GM12872 (cell line): ENCODE results near the gene PTMA.

Source experiments
- TF ChIP-seq, protein P1 (sequence below): IDR thresholded peaks from 3 replicates; pipeline ENCODE4 v1.5.1; 2011; ENCODE audit warnings: low read depth, mild to moderate bottlenecking, low read length, moderate library complexity; ENCODE audit not compliant: insufficient read depth

PTMA gene

DNA sequence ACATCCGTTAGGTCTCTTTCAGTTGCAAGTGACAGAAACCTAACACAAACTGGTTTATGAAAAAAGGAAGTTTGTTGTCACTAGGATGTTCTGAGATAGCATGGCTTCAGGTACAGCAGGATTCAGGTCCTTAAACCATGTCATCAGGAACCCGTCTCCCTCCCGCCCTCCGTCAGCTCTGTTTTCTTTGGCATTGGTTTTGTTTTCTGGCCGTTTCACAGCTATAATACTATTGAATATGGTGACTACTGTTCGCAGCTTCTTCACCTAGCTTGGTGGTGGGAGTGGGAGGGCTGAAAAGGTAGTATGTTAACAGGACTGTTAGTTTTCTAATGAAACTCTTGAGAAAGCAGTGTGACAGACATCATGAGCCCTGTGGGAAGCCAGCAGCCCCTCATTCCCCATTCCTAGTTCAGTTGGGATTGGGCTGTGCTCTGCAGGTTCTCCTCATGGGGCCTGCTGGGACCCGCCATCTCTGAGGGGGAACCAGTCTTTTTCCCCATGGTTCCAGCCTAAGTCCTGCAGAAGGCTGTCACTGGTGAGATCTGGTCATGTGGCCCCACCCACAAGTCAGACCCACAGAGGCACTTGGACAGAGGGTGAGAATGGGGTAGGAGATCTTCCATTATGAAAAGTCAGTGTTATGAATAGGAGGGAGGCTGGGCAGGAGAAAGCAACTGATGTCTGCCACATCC is 12.1 kb downstream of the PTMA start:
- TF ChIP-seq, protein P1, sequence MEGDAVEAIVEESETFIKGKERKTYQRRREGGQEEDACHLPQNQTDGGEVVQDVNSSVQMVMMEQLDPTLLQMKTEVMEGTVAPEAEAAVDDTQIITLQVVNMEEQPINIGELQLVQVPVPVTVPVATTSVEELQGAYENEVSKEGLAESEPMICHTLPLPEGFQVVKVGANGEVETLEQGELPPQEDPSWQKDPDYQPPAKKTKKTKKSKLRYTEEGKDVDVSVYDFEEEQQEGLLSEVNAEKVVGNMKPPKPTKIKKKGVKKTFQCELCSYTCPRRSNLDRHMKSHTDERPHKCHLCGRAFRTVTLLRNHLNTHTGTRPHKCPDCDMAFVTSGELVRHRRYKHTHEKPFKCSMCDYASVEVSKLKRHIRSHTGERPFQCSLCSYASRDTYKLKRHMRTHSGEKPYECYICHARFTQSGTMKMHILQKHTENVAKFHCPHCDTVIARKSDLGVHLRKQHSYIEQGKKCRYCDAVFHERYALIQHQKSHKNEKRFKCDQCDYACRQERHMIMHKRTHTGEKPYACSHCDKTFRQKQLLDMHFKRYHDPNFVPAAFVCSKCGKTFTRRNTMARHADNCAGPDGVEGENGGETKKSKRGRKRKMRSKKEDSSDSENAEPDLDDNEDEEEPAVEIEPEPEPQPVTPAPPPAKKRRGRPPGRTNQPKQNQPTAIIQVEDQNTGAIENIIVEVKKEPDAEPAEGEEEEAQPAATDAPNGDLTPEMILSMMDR = no peak

DNA sequence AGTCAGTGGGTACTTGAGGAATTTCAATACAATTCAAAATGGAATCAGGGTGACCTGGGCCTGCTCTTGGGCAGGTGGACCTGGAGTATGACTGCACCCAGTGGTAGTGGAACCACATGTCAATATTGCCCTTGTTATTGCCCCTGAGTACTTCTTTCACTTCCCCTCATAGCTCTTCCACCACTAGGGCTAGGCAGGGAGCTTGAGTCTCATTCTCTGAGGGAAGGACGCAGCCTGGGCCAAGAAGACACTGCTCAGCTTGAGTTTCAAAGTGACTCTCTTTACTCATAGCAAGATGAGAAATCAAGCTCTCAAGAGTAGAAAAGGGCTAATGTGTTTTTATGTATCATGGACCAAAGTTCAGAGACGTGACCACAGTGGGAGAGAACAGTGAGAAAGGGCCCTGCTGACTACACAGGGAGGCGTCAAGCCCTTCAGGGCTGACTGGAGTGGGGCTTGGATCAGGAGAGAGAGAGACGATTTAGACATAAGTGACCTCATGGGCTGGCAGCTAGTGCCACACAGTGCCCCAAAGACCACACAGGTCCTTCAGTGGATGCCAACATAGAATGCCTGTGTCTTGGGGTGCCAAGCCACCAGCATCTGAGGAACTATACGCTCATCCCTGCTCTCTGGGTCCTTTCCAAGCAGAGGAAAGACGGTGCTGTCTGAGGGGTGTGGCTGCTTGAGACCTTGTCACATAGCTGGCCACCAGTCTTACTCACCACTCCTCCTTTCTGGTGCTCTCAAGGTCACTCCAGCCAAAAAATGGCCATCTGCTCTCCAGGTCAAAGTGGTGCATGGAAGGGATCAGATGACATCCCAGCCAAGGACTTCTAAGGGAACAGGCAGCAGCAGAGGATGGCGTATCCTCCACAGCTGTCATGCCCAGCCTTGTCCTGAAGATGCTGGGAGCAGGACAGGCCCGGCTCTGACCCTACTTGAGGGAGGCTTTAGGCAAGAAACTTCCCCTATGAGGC is 13.0 kb downstream of the PTMA start:
- TF ChIP-seq, protein P1 = peak; percentile 49; the same call in 2 of the 3 replicates

DNA sequence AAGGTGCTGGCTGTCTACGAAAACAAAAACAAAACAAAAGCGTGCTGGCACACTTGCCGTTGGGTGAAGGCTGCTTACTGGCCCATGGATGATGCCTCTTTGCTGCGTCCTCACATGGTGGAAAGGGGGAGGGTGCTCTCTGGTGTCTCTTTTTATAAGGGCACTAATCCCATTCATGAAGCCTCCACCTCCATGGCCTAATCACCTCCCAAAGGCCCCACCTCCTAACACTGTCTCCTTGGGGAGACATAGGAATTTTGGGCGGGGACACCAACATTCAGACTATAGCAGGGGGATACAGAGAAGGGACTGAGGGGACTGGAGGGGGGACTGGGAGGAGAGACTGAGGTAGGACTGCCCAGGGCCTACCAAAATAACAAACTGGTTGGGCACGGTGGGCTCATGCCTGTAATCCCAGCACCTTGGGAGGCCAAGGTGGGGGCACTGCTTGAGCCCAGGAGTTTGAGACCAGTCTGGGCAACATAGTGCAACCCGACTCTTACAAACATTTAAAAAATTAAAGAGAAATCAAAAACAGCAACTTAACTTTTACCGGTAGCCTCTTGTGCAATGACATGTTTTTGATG is 14.5 kb downstream of the PTMA start:
- TF ChIP-seq, protein P1 = no peak

DNA sequence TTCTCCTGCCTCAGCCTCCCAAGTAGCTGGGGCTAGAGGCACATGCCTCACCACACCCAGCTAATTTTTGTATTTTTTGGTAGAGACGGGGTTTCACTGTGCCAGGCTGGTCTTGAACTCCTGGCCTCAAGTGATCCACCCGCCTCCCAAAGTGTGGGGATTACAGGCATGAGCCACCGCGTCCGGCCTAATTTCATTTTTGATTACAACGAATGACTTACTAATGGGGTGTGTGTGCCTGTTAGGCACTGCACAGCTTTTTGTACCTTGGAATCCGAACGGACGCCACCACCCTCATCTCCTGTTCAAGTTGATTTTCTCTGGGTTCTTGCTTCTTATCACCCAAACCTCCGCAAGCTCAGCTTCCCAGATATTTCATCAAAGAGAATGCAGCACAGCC is 17.2 kb downstream of the PTMA start:
- TF ChIP-seq, protein P1 = no peak

DNA sequence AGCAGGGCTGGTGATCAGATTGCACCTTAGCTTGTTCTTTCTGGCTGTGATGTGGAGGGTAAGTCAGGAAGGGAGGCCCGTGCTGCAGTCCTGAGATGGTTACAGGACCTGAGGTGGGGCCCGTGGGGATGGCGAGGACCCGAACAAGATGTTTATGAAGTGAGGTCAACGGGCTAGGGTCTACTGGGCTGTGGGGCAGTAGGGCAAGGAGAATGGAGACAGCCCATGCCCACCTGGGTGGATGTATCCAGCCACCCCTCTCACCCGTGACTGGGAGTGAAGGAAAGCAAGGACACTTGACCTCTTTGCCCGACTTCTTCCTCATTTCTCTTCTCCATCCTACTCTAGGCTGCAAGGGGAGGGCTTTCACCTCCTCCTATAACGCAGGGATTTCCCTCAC is 18.0 kb downstream of the PTMA start:
- TF ChIP-seq, protein P1 = no peak

DNA sequence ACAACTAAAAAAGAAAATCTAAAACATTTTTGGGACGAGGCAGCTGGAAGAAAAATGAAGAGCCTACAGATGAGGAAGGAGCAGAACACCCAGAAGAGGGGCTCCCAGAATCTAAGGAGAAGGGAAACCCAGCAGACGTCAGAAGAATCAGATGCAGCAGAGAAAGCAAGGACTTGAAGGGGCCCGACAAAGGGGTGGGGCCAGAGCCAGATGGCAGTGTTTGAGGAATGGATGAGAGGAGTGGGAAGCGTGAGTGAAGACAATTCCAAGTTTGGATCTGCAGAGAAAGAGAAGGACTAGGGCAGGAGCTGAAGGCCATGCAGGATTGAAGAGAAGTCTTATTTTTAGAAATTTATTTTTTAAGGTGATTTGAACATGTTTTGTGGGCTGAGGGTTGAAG is 19.3 kb downstream of the PTMA start:
- TF ChIP-seq, protein P1 = no peak

DNA sequence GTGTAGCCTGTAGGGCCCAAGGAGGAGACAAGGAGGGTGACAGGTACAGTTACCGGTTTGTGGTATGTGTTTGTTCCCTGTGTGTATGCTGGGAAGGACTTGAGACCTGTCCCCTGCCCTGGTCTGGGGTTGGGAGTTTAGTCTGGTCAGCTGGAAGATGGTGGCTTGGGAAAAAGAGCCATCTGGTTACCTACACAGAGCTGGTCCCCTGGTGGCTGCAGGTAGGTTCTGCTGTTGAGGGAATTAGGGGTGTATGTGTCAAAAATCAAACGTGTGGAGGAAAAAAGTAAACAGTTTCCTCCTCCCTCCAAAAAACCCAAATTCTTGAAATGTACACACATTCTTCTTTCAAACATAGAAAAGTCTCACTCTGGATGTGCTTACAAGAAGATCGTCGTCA is 24.3 kb downstream of the PTMA start:
- TF ChIP-seq, protein P1 = peak; percentile 34; the same call in 1 of the 3 replicates
